ENCODE results near the gene CLEC11A.

Gene CLEC11A

GRCh38 chr19:50717891-50718254, 5.3 kb upstream of the CLEC11A start:
- Histone ChIP-seq H3K36me3 (ENCODE audit: control insufficient read depth, insufficient read depth, low read length) (no peaks in the 10 kb centered on the region), H3K9ac (ENCODE audit: low read depth, low read length) (no peak overlapping the region), H3K4me1 (ENCODE audit: control insufficient read depth, insufficient read depth, low read length) (no peaks in the 10 kb centered on the region; the same call in 1 of the 2 replicates), H3K4me3 (ENCODE audit: low read depth, low read length) (peak overlapping the region; percentile 60; the same call in 1 of the 2 replicates), H3K27ac (ENCODE audit: low read depth, low read length) (no peak overlapping the region), H3K9me3 (ENCODE audit: control insufficient read depth, insufficient read depth, low read length) (no peaks in the 10 kb centered on the region), H3K27me3 (ENCODE audit: control insufficient read depth, insufficient read depth, low read length) (peaks cover 40% of the 10 kb centered on the region)

GRCh38 chr19:50718255-50719118, 4.7 kb upstream of the CLEC11A start:
- no peaks in the 10 kb centered on the region for H3K9me3 ChIP-seq (ENCODE audit: control insufficient read depth, insufficient read depth, low read length)
- H3K27me3 ChIP-seq (ENCODE audit: control insufficient read depth, insufficient read depth, low read length) = peaks cover 47% of the 10 kb centered on the region
- H3K36me3 ChIP-seq (ENCODE audit: control insufficient read depth, insufficient read depth, low read length) = no peaks in the 10 kb centered on the region
- no peak overlapping the region for H3K27ac ChIP-seq (ENCODE audit: low read depth, low read length)
- peak overlapping the region; percentile 60 for H3K4me3 ChIP-seq (ENCODE audit: low read depth, low read length)
- no peaks in the 10 kb centered on the region; the same call in 1 of the 2 replicates for H3K4me1 ChIP-seq (ENCODE audit: control insufficient read depth, insufficient read depth, low read length)
- no peak overlapping the region for H3K9ac ChIP-seq (ENCODE audit: low read depth, low read length)

GRCh38 chr19:50719119-50719435, 4.1 kb upstream of the CLEC11A start:
- Histone ChIP-seq H3K9me3 (ENCODE audit: control insufficient read depth, insufficient read depth, low read length) (no peaks in the 10 kb centered on the region), H3K36me3 (ENCODE audit: control insufficient read depth, insufficient read depth, low read length) (no peaks in the 10 kb centered on the region), H3K4me3 (ENCODE audit: low read depth, low read length) (peak overlapping the region; percentile 60; the same call in 1 of the 2 replicates), H3K4me1 (ENCODE audit: control insufficient read depth, insufficient read depth, low read length) (no peaks in the 10 kb centered on the region; the same call in 1 of the 2 replicates), H3K27ac (ENCODE audit: low read depth, low read length) (no peak overlapping the region), H3K9ac (ENCODE audit: low read depth, low read length) (no peak overlapping the region), H3K27me3 (ENCODE audit: control insufficient read depth, insufficient read depth, low read length) (peaks cover 52% of the 10 kb centered on the region)

- Histone ChIP-seq H3K9ac (ENCODE audit: low read depth, low read length) (no peak within 1 kb of the TSS), H3K4me1 (ENCODE audit: control insufficient read depth, insufficient read depth, low read length) (no peaks in the 10 kb centered on the region; the same call in 1 of the 2 replicates)
Measured at GRCh38 chr19:50719566-50719965, 3.6 kb upstream of the CLEC11A start, which contains the start of gene SHANK1. SHANK1 (minus strand) TSS chr19:50719802; CDS start chr19:50716919, 2,883 bp downstream.

GRCh38 chr19:50720181-50720920, 2.8 kb upstream of the CLEC11A start:
- peaks cover 55% of the 10 kb centered on the region for H3K27me3 ChIP-seq (ENCODE audit: control insufficient read depth, insufficient read depth, low read length)

More at GRCh38 chr19:50719566-50719965, 3.6 kb upstream of the CLEC11A start, which contains the start of gene SHANK1:
- Histone ChIP-seq H3K27me3 (ENCODE audit: control insufficient read depth, insufficient read depth, low read length) (peaks cover 55% of the 10 kb centered on the region), H3K27ac (ENCODE audit: low read depth, low read length) (no peak within 1 kb of the TSS), H3K4me3 (ENCODE audit: low read depth, low read length) (peak within 1 kb of the TSS; percentile 60), H3K36me3 (ENCODE audit: control insufficient read depth, insufficient read depth, low read length) (no peaks in the 10 kb centered on the region), H3K9me3 (ENCODE audit: control insufficient read depth, insufficient read depth, low read length) (no peaks in the 10 kb centered on the region)

GRCh38 chr19:50720921-50721381, 2.2 kb upstream of the CLEC11A start:
- Histone ChIP-seq H3K9ac (ENCODE audit: low read depth, low read length) (no peak overlapping the region), H3K36me3 (ENCODE audit: control insufficient read depth, insufficient read depth, low read length) (no peaks in the 10 kb centered on the region), H3K4me3 (ENCODE audit: low read depth, low read length) (no peak overlapping the region), H3K27ac (ENCODE audit: low read depth, low read length) (no peak overlapping the region), H3K4me1 (ENCODE audit: control insufficient read depth, insufficient read depth, low read length) (peaks cover 3% of the 10 kb centered on the region; the same call in 1 of the 2 replicates), H3K9me3 (ENCODE audit: control insufficient read depth, insufficient read depth, low read length) (no peaks in the 10 kb centered on the region), H3K27me3 (ENCODE audit: control insufficient read depth, insufficient read depth, low read length) (peaks cover 61% of the 10 kb centered on the region)

More at GRCh38 chr19:50720181-50720920, 2.8 kb upstream of the CLEC11A start:
- no peak overlapping the region for H3K27ac ChIP-seq (ENCODE audit: low read depth, low read length)
- no peaks in the 10 kb centered on the region for H3K9me3 ChIP-seq (ENCODE audit: control insufficient read depth, insufficient read depth, low read length)
- no peaks in the 10 kb centered on the region; the same call in 1 of the 2 replicates for H3K4me1 ChIP-seq (ENCODE audit: control insufficient read depth, insufficient read depth, low read length)
- H3K9ac ChIP-seq (ENCODE audit: low read depth, low read length) = no peak overlapping the region
- no peak overlapping the region for H3K4me3 ChIP-seq (ENCODE audit: low read depth, low read length)
- no peaks in the 10 kb centered on the region for H3K36me3 ChIP-seq (ENCODE audit: control insufficient read depth, insufficient read depth, low read length)

- H3K27ac ChIP-seq (ENCODE audit: low read depth, low read length) = no peak overlapping the region
- H3K36me3 ChIP-seq (ENCODE audit: control insufficient read depth, insufficient read depth, low read length) = no peaks in the 10 kb centered on the region
- H3K4me1 ChIP-seq (ENCODE audit: control insufficient read depth, insufficient read depth, low read length) = peaks cover 3% of the 10 kb centered on the region; the same call in 1 of the 2 replicates
- H3K27me3 ChIP-seq (ENCODE audit: control insufficient read depth, insufficient read depth, low read length) = peaks cover 60% of the 10 kb centered on the region
- no peaks in the 10 kb centered on the region for H3K9me3 ChIP-seq (ENCODE audit: control insufficient read depth, insufficient read depth, low read length)
- no peak overlapping the region for H3K9ac ChIP-seq (ENCODE audit: low read depth, low read length)
- H3K4me3 ChIP-seq (ENCODE audit: low read depth, low read length) = no peak overlapping the region
Measured at GRCh38 chr19:50721441-50722137, 1.6 kb upstream of the CLEC11A start.

GRCh38 chr19:50722201-50723013, 757 bp upstream of the CLEC11A start:
- no peak overlapping the region for H3K27ac ChIP-seq (ENCODE audit: low read depth, low read length)
- no peak overlapping the region for H3K9ac ChIP-seq (ENCODE audit: low read depth, low read length)
- H3K27me3 ChIP-seq (ENCODE audit: control insufficient read depth, insufficient read depth, low read length) = peaks cover 53% of the 10 kb centered on the region
- H3K9me3 ChIP-seq (ENCODE audit: control insufficient read depth, insufficient read depth, low read length) = no peaks in the 10 kb centered on the region
- peaks cover 3% of the 10 kb centered on the region for H3K4me1 ChIP-seq (ENCODE audit: control insufficient read depth, insufficient read depth, low read length)
- no peak overlapping the region for H3K4me3 ChIP-seq (ENCODE audit: low read depth, low read length)
- H3K36me3 ChIP-seq (ENCODE audit: control insufficient read depth, insufficient read depth, low read length) = no peaks in the 10 kb centered on the region

GRCh38 chr19:50723735-50724521, 764 bp downstream of the CLEC11A start:
- no peaks in the 10 kb centered on the region for H3K36me3 ChIP-seq (ENCODE audit: control insufficient read depth, insufficient read depth, low read length)
- peak overlapping the region; percentile 73 for H3K4me3 ChIP-seq (ENCODE audit: low read depth, low read length)
- peaks cover 11% of the 10 kb centered on the region for H3K4me1 ChIP-seq (ENCODE audit: control insufficient read depth, insufficient read depth, low read length)
- no peak overlapping the region for H3K27ac ChIP-seq (ENCODE audit: low read depth, low read length)
- H3K9ac ChIP-seq (ENCODE audit: low read depth, low read length) = no peak overlapping the region
- H3K27me3 ChIP-seq (ENCODE audit: control insufficient read depth, insufficient read depth, low read length) = peaks cover 47% of the 10 kb centered on the region
- no peaks in the 10 kb centered on the region for H3K9me3 ChIP-seq (ENCODE audit: control insufficient read depth, insufficient read depth, low read length)

All from HUES48 (cell line).